G401.6 (cell line): ENCODE results near the gene SLC34A3.

Experiments
- FAIRE-seq: peaks from 2 replicates; lab custom pipeline; 2012; peaks lifted over from hg19 to GRCh38; lab: Jason Lieb, UNC

SLC34A3 gene

GRCh38 chr9:137275588-137276472 lies 45.1 kb downstream of the SLC34A3 start:
- no peak for FAIRE-seq

GRCh38 chr9:137276473-137277328 lies 46.0 kb downstream of the SLC34A3 start:
- FAIRE-seq = no peak

- no peak for FAIRE-seq
Measured at GRCh38 chr9:137277329-137278041, 46.8 kb downstream of the SLC34A3 start, which contains the start of gene TOR4A. Gene TOR4A, plus strand, starts transcription at chr9:137277726. Its CDS starts 964 bp downstream, at chr9:137278690.

- no peak for FAIRE-seq
Measured at GRCh38 chr9:137278061-137278701, 47.5 kb downstream of the SLC34A3 start.

- FAIRE-seq = no peak
Measured at GRCh38 chr9:137278721-137279711, 48.3 kb downstream of the SLC34A3 start.

- no peak for FAIRE-seq
Measured at GRCh38 chr9:137279741-137280473, 49.2 kb downstream of the SLC34A3 start.

GRCh38 chr9:137280474-137281344 lies 50.0 kb downstream of the SLC34A3 start:
- no peak for FAIRE-seq

- no peak for FAIRE-seq
Measured at GRCh38 chr9:137281345-137282116, 50.8 kb downstream of the SLC34A3 start.
